ENCODE measurements around the gene CST5. TPM values are rescaled to one million over a fixed set of nuclear protein-coding genes. Genes with fewer than 3 reads are reported as not detected.
"Not testable (repeated sequence)": the region's sequence is repeated elsewhere in the genome, so short reads cannot be mapped to it uniquely, and the experiment has no call there.

Gene CST5, protein sequence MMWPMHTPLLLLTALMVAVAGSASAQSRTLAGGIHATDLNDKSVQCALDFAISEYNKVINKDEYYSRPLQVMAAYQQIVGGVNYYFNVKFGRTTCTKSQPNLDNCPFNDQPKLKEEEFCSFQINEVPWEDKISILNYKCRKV
- not detected for total RNA-seq

DNA sequence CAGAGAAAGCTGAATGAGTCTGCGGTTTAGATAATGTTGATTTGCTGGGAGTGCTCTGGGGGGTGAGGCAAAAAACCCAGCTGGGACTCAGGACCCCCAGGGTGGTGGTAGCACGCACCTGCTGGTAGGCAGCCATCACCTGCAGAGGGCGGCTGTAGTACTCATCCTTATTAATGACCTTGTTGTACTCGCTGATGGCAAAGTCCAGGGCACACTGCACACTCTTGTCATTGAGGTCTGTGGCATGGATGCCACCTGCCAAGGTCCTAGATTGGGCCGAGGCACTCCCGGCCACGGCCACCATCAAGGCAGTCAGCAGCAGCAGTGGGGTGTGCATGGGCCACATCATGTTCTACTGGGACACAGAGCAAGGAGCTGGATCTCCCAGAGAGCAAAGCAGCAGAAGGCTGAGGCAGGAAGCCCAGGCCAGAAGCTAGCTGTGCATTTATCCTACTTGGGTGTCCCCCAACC, at the start of gene CST5:
CST5 (minus strand) TSS at position 421 of the 471 bp plus-strand sequence; CDS start at position 349, 72 bp downstream.
- ChIA-PET POLR2A (no interaction called here), CTCF (no interaction called here)

DNA sequence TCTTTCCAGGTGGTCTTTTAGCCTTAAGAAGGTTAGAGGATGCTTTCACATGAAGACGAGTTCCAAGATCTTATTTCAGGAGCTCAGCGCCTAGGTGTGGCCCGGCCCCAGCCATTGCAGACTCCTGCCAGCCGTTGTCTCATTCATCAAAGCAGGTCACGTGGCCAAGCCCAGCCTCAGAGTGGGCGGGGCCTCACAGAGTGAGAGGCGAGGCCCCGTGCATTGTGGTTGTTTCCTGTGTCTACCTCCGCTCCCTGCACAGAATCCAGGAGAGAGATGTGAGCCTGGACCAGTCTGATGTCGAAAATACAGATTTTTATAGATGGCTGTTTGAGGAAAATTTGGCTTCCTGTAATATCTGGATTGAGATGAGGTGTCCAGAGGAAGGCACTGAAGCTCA, 49.2 kb upstream of the CST5 start:
- POLR2A ChIA-PET = no interaction called here

DNA sequence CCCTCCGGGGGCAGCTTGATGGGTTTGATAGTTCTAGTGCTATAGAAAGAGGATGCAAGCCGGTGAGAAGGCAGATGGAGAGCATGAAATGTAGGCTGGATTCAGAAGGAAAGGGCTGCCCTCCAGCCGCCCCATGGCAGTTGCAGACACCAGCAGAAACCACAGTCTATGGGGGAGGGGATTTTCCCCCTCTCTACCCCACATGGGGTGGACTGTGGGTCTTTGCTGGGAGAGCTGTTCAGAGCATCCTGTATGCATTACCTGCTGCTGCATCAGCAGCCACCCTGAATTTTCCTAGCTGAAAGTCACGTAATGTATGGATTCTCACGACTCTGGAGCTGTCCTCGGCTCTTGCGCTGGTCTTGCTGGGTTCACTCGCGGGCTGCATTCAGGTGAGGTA, 48.8 kb upstream of the CST5 start:
- ChIA-PET CTCF (interaction anchor here (1.5 kb wide), 1 partner anchor 9 kb away, joined by 5 read pairs; no protein-coding TSS in a partner anchor), POLR2A (no interaction called here)

More for the DNA sequence above, 49.2 kb upstream of the CST5 start:
- CTCF ChIA-PET = interaction anchor here (1.5 kb wide), 1 partner anchor 9 kb away, joined by 5 read pairs; no protein-coding TSS in a partner anchor

DNA sequence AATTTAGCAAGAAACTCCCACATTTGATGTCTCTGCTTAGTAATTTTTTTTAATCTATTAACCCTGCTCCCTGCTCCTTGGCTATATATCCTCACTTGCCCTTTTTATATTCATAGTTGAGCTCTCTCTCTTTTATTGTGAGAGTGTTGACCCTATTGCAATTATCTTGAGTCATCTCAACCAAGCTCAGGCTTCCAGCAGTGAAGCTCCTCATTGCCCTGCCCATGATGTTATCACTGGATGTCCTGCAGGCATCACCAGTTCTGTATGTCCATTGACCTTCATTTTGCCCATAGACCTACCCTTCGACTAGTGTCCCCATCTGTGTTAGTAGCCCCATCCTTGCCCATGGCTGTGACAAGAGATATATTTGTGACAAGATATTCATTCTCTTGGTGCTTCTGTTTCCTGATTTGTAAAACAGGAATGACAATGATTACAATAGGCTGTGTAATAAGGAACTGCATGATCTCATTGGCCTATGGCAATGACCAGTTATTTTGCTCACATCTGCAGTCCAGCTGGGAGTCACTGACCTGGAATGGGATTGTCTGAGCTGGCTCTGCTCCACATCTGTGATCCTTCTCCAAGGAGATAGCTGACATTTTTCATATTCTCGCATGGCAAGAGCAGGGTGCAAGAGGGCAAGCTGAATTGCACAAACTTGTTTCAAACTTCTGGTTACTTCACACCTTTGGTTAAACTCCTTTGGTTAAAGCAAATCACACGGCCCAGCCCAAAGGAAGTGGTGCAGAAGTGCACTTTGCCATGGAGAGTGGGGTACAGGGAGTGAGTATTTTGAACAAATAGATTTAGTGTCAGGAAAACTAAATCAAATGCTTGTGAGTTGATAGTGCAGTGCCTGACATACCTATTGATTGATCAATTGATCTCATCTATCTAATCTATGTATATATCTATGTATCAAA, 47.7 kb upstream of the CST5 start:
- ChIA-PET POLR2A (no interaction called here), CTCF (no interaction called here)

DNA sequence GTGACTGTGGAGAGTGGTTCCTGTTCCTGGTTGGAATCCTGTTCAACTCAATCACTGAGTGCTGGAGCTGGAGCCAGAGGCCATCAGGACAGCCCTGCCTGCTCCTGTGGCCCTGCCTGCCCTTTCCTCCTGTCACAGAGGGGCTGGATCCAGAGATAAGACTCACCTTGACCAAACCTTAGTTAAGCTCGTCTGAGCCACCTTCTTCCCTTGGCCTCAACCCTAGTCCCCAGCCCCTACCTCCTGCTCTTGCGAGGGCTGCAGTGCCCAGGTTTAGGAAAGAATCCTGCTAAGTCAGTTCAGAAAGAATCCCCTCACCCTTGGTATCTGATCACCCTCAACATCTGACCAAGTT, 47.0 kb upstream of the CST5 start:
- ChIA-PET CTCF (interaction anchor here (0.6 kb wide), 1 partner anchor 12 kb away, joined by 3 read pairs; no protein-coding TSS in a partner anchor), POLR2A (no interaction called here)

DNA sequence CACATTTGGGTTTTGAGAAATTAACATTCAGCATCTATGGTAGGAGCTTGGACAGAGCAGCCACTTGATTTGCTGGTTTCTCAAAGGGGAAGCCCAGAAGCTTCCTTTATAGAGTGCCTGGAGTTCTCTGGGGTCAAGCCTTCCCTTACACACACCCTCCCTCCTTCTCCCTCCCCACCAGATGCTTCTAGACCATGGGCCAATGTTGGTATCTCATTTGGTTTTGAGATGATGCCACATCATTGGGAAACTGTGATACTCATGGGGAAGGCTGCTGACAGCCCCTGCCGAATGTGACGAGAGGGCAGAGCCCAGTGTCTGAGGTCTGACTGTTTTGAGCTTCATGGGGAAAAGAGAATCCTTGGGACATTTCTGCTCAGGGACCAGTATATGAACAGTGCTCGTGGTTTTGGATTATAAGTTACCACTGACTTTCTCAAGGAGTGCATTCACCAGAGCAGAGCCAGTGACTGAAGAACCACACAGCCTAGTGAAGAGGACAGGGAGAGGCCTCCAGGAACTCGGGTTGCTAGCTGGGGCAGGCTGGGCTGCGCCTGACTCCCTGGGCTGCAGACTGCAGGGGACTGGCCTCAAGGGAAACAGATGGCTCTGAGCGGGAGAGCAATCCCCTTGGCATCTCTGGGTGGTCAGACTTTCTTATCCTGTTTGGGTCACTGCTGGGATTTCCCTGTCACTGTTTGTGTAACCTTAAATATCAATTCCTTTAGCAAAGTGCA, 46.4 kb upstream of the CST5 start:
- CTCF ChIA-PET = interaction anchor here (0.6 kb wide), 1 partner anchor 12 kb away, joined by 3 read pairs; no protein-coding TSS in a partner anchor
- POLR2A ChIA-PET = no interaction called here

DNA sequence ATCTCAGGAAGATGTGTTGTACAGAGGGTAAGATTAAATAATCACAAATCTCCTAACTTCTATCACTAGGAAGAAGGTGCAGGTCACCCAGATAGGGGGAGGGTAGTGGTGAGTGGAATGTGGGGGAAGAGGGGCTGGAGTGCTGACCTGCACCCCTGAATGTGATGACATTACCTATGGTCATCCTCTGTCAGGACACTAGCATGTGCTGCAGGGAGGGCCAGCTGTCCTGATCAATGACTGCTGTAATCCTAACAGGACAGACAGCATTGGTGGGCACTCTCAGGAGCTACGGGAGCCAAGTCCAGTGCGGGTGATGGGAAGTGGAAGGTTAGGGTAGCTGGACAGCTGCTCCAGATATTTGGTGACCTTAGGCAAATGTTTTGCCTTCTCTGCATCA, 45.2 kb upstream of the CST5 start:
- ChIA-PET CTCF (no interaction called here), POLR2A (no interaction called here)

DNA sequence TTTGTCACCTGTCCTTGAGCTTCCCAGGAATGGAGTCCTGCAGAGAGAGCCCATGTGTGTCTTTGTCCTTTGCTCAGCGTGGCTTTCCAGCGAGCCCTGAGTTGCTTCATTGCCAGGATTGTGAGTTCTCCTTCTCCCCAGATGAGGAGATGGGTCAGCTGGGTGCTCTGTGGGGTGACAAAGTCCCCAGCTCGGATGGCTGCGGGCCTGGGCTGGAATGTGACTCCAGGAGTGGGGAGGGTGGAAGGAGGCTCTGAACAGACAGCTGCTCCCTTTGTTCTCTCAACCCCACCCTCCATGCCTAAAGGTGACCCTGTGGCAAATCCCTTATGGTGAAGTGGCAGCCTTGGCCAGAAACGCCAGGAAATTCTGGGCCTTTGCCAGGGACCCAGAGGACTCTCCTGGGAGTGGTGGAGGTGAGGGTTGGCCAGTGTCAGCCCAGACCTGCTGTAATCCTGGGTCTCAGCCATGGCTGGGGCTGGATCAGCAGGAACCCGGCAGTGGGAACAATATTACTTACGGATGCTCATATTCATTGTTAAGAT, 44.4 kb upstream of the CST5 start:
- ChIA-PET CTCF (no interaction called here), POLR2A (no interaction called here)

DNA sequence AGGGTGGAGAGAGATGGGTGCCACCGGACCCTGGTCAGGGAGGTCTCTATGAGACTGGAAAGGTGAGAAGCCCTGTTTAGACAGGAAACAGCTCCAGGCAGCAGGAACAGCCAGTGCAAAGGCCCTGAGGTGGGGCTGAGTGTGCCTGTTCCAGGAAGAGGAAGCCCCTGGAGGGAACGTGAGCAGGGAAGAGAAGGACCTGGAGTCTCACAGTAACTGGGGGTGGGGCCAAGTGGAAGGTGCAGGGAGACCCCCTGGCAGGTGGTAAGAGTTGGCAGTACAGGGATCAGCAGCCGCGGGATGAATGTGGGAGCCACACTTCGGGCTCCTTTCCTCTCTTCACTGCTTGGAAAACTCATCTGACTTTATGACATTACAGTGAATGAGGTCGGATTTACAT, 43.8 kb upstream of the CST5 start:
- CTCF ChIA-PET = no interaction called here
- POLR2A ChIA-PET = no interaction called here

DNA sequence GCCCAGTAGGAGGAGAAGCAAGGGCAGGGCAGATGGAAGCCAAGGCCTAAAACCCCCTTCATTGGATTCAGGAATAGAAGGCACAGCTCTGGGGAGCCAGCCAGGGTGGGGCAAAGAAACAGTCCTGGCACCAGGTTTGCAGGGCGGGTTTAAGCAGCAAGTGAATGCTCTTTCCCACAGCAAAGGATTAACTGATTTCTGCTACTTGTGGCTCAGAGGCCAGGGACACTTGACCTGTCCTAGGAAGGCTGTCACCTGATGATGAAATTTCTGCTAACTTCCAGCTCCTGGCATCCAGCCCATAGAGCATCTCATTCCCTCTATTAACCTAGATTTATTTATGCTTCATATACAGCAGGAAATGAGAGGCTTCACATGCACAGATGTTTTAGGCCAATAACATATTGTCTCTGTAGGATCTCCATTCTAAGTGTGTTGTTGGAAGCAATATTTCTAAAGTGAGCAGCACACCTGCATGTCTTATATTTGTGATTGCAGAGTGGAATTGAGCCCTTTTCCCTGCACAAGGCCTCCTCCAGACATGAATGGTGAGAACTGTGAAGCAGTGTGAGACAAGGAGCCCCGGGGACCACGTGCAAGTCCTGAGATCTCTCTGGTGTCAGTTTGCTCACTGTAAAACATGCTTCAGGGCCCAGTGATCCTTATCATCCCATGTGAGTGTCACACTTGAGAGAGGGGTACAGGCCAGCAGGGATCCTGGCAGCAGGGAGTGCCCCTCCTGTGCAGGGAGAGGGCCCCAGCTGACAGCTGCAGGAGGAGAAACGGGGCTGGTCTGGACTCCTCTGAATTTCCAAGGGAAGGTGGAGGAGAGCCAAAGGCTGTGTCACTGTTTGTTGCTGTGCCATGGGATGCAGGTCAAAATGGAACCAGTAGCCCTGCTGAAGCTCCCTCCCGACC, 41.1 kb upstream of the CST5 start:
- ChIA-PET CTCF (no interaction called here), POLR2A (no interaction called here)

DNA sequence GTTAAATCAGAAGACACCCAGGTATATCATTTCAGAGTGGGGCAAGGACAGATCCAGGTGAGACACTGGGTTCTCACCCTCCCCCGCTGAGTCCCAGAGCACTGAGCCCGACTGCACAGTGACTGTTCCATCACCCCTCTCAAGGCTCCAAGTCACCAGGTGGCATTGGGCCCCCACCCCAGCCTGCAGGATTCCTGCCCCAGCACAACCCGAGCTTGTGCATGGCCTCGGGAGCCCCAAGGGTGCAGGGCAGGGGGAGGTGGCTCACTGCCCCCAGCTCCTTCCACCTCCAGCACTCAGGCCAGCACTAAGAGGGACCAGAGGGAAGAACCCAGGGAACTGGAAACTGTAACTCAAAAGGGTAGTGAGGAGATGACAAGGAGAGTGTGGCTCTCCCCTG, 39.3 kb upstream of the CST5 start:
- ChIA-PET POLR2A (no interaction called here), CTCF (no interaction called here)

DNA sequence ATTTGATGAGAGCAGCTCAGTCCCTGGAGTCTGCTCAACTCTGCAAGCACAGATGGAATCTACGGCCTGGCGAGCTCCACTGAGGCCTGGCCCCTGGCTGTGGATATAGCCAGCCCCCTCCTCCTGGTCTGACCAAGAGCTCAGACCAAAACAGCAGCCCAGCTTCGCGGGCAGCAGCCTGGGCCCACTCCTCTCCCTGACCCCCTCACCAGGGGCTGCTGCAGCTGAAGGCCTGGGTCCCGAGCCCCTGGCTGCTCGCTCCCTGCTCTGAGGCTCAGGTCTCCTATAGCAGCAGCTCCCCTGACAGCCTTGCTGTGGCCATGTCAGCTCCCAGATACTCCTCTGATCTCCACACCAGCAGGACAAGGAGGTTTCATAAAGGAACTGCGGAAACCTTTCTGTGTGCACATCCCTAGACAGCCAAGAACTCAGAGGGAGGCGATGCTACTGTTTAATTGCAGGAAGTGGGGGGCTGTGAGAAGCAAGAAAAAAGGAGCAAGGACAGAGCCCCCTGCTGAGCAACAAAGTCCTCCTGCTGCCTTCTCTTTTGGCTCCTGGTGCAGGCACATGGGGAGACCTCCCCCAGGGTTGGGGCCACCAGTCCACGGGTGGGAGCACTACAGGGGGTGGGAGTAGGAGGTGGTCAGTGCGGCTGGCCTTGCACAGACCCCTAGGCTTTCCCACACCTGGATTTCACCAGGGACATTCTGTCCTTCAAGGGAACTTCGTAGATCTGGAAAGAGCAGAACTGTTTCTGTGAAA, 38.7 kb upstream of the CST5 start:
- ChIA-PET POLR2A (no interaction called here), CTCF (no interaction called here)

DNA sequence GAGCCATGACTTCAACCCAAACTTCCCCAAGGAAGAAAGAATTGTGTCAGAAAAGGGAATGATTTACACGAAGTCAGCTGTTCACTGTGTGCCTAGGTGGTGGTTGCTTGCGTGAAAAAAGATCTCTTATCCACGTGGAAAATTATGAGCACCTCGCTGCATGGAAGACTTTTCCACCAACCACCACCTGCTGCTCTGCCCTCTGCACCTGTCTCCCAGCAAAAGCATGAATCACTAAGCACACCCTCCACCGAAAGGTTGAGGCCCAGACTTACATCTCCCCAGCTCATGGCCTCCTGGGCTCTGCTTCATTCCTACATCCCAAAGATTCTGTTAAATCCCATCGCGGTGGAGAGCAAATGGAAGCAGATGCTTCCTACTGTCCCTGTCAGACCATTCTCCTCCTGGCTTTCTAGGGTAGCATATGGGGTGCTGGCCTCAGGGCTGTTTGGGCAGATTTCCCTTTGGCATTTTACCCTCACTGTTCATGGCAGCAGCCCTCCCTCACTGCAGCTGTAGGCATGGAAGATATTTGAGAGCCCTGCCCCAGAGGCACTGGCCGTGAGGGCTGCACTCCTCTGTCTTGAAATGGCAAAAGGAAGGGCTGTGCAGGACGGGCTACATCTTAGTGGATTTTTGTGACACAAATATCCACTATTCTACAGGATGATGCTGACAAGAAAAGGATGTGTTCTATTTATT, 37.6 kb upstream of the CST5 start:
- ChIA-PET POLR2A (no interaction called here), CTCF (no interaction called here)

DNA sequence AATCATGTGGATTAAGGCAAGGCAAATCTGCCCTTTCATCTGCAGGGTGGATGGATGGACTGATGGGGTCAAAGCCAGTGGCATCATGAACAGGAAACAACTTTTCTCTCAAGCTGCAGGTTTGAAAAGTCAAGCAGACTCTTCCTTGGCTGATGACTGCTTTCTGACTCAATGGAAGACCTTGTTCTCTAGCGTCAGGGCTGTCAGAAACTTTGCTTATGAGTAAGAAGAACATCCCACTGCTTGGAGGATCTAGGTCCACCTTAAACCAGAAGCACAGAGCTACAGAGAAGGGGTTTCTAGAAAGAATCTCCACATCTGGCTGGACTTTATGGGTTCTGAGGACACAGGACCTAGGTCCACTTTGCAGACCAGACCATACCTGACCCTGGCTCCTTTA, 36.3 kb upstream of the CST5 start:
- POLR2A ChIA-PET = no interaction called here
- CTCF ChIA-PET = no interaction called here

DNA sequence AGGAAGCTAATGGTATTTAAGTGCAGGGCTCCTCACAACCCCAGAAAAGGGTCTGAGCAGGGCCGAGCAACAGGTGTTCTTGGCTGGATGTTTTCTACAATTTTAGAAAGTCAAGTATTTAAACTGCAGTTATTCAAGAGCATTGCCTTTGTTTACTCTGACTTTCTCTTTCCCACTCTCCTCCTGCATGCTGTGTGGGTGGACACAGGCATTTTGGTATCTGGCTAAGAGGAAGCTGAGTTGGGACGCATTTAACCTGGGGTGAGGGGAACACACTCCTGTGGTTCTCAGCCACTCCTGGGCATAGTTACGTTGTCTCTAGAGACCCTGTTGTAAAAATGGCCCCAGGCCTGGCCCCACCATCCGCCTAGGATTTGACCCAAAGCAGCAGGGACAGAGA, 34.9 kb upstream of the CST5 start:
- POLR2A ChIA-PET, CTCF ChIA-PET: not testable (repeated sequence)

DNA sequence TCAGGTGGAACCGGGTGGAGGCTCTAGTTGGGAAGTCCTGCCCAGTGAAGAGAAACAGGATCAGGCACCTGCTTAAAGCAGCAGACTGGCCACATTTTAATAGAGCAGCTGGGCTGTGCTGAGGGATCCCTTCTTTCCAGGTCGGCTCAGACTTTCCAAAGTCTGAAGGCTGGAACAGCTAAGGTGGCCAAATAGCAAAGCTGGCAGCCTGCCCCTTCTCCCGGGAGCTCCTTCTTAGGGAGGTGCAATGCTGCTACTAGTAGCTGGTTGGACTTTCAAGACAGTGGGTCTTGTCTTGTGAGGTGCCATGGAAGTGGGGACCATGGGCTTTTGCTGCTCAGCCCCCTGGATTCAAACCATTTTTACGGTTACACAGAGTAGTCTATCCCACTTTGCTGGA, 30.7 kb upstream of the CST5 start:
- ChIA-PET POLR2A (no interaction called here), CTCF (no interaction called here)

DNA sequence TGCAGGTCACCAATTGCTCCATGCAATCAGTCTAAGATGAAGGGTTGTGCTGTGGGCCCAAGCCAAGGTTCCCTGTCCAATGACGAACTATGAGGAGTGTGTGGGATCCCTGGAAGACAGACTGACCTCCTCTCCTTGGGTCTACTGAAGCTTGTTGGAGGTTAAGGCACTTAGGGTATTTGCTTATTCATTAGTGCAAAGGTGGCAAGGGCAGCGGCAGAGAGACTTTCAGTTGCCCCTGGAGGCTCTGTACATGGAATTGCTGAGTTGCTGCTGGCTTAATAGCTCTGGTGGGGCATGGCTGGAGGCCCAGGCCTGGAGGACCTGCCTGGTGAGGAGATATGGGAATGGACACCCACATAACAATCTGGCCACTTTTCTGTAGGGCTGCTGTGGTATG, 29.8 kb upstream of the CST5 start:
- CTCF ChIA-PET = no interaction called here
- POLR2A ChIA-PET = no interaction called here

DNA sequence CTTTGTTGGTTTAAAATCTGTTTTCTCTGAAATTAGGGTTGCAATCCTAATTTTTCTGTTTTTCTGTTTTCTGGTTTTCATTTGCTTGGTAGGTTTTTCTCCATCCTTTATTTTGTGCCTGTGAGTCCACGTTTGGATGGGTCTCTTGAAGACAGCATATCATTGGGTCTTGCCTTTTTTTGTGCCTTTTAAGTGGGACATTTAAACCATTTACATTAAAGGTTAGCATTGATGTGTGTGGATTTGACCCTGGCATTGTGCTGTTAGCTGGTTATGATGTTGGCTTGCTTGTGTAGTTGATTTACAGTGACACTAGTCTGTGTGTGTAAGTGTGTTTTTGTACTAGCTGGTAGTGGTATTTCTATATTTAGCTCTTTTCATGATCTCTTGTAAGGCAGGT, 28.0 kb upstream of the CST5 start:
- CTCF ChIA-PET = no interaction called here
- POLR2A ChIA-PET = no interaction called here
